ENCODE measurements around the gene FHIT. TPM values are rescaled to one million over a fixed set of nuclear protein-coding genes. Genes with fewer than 3 reads are reported as not detected.

FHIT gene
- 3.7 and 5.4 TPM in 2 replicates for total RNA-seq

GRCh38 chr3:61251174-61251972 is at the start of gene FHIT:
FHIT (minus strand) TSS chr3:61251452.

Small RNAs within 50 kb of the gene (small RNA-seq; reads per million reads assigned to genes)
- gene MIR548BB, result not detected
- gene RF00012, result not detected

Measured in articular chondrocyte of knee joint (primary cell).